K562 (cell line): ENCODE results near the gene GLRX. TPM values are rescaled to one million over a fixed set of nuclear protein-coding genes. Genes with fewer than 3 reads are reported as not detected.

Experiments
- ATAC-seq: fragments of 200-7000 bp; cut with Tn5 transposase; 3 replicates; pipeline ENCODE4 v1.9.1; 2020; ENCODE audit warnings: moderate library complexity
- BruUV-seq: library from RNA; stranded (reverse); fragments of 400-500 nt; replicated peaks from 2 replicates; lab custom pipeline; 2021; lab: Mats Ljungman, UMichigan
- CTCF ChIA-PET: fragments of 300-600 bp; formaldehyde crosslinking; extraction: SDS; loops from one replicate; lab custom pipeline; 2021; ENCODE audit warnings: low intra/inter-chr PET ratio; lab: Yijun Ruan, JAX
- POLR2A ChIA-PET: fragments of 300-600, 350-650 bp; sonication (Branson Sonifier 250); formaldehyde crosslinking; extraction: SDS; loops from one replicate; lab custom pipeline; 2021; ENCODE audit warnings: antibody characterized with exemption, inconsistent platforms; lab: Yijun Ruan, JAX
- DNase-seq, 4 experiments: peaks; one replicate each; pipeline versions ENCODE4 v3.0.0 to v3.0.0-alpha.2; 2011 to 2018; ENCODE audit warnings: low spot score in 3 of 4, mixed read lengths in 3 of 4; ENCODE audit errors: extremely low read depth in 1 of 4
- FAIRE-seq: peaks from 2 replicates; lab custom pipeline; 2011; peaks lifted over from hg19 to GRCh38; lab: Jason Lieb, UNC
- H2AFZ ChIP-seq: 2 replicates; pipeline ENCODE4 v1.6.0; 2011; ENCODE audit warnings: low read depth, low read length, control low read depth, inconsistent platforms
- H3K27ac ChIP-seq: fragments of 200-600 bp; 3 replicates; pipeline ENCODE4 v1.8.0; 2011; ENCODE audit warnings: low read depth, mild to moderate bottlenecking, control low read depth, inconsistent platforms, low read length, moderate library complexity, mixed read lengths; ENCODE audit errors: extremely low read depth
- H3K27me3 ChIP-seq, 2 experiments: fragments of 300-600 bp in 1 of 2; 2 replicates in 1 of 2; 3 replicates in 1 of 2; pipeline versions ENCODE4 v1.6.0 to v1.8.0; 2011; ENCODE audit warnings: inconsistent platforms in 2 of 2, low read length in 2 of 2, mild to moderate bottlenecking in 1 of 2, mixed read lengths in 1 of 2, moderate library complexity in 1 of 2; ENCODE audit not compliant: control insufficient read depth in 2 of 2, insufficient read depth in 2 of 2
- H3K36me3 ChIP-seq: fragments of 300-600 bp; 3 replicates; pipeline ENCODE4 v1.8.0; 2011; ENCODE audit warnings: mild to moderate bottlenecking, low read length, inconsistent platforms; ENCODE audit not compliant: control insufficient read depth, insufficient read depth
- H3K4me1 ChIP-seq, 2 experiments: fragments of 200-600 bp in 1 of 2; replicated peaks in 1 of 2; 2 replicates in 1 of 2; 3 replicates in 1 of 2; pipeline versions ENCODE4 v1.5.1 to v1.8.0; 2011; ENCODE audit warnings: inconsistent platforms in 2 of 2, low read length in 2 of 2, mild to moderate bottlenecking in 1 of 2, mixed read lengths in 1 of 2, moderate library complexity in 1 of 2; ENCODE audit not compliant: control insufficient read depth in 2 of 2, insufficient read depth in 2 of 2
- H3K4me2 ChIP-seq: 2 replicates; pipeline ENCODE4 v1.6.1; 2011; ENCODE audit warnings: low read length, control low read depth, inconsistent platforms, mixed read lengths; ENCODE audit not compliant: insufficient read depth
- H3K4me3 ChIP-seq: fragments of 200-600 bp; sonication (generic), shearing (Covaris generic); 2 replicates; pipeline ENCODE4 v1.5.1; 2016; ENCODE audit warnings: control low read depth, inconsistent platforms
- H3K79me2 ChIP-seq: fragments of 200-600 bp; 3 replicates; pipeline ENCODE4 v1.8.0; 2011; ENCODE audit warnings: low read length, inconsistent platforms; ENCODE audit not compliant: control insufficient read depth, insufficient read depth
- H3K9ac ChIP-seq, 2 experiments: 2 replicates each; pipeline versions ENCODE4 v1.6.0 to v1.6.1; 2011; ENCODE audit warnings: low read depth in 2 of 2, low read length in 2 of 2, control low read depth in 1 of 2, inconsistent platforms in 1 of 2, mild to moderate bottlenecking in 1 of 2, mixed read lengths in 1 of 2; ENCODE audit not compliant: insufficient read depth in 1 of 2
- H3K9me1 ChIP-seq: one replicate; pipeline ENCODE4 v1.6.0; 2011; ENCODE audit warnings: inconsistent platforms, mild to moderate bottlenecking, low read length, moderate library complexity; ENCODE audit not compliant: control insufficient read depth, insufficient read depth
- H3K9me3 ChIP-seq: replicated peaks from 2 replicates; pipeline ENCODE4 v1.5.1; 2011; ENCODE audit warnings: low read depth, low read length, inconsistent platforms; ENCODE audit not compliant: control insufficient read depth, insufficient read depth
- H4K20me1 ChIP-seq: replicated peaks from 2 replicates; pipeline ENCODE4 v1.6.1; 2011; ENCODE audit warnings: low read length, inconsistent platforms, mixed read lengths; ENCODE audit not compliant: control insufficient read depth, insufficient read depth
- FOXJ3 ChIP-seq: sonication (generic); formaldehyde crosslinking; IDR thresholded peaks from 2 replicates; pipeline ENCODE4 v1.4.0; 2020; ENCODE audit warnings: mild to moderate bottlenecking, missing genetic modification reagents
- KLF16 ChIP-seq: IDR thresholded peaks from 2 replicates; pipeline ENCODE4 v1.6.1; 2016; ENCODE audit warnings: antibody characterized with exemption
- MAFK ChIP-seq: IDR thresholded peaks from 2 replicates; pipeline ENCODE4 v1.6.1; 2011; ENCODE audit warnings: low read length, improper control_type of control experiment
- MAZ ChIP-seq, 2 experiments: fragments of 450-650 bp in 1 of 2; sonication (generic) in 1 of 2; formaldehyde crosslinking; IDR thresholded peaks in 1 of 2; conservative IDR thresholded peaks in 1 of 2; 2 replicates each; pipeline versions ENCODE4 v1.4.0 to v1.5.0; 2020; ENCODE audit warnings: mild to moderate bottlenecking in 1 of 2, missing genetic modification reagents in 1 of 2
- SMAD3 ChIP-seq: fragments of 450-650 bp; formaldehyde crosslinking; conservative IDR thresholded peaks from 2 replicates; pipeline ENCODE4 v1.4.0; 2020; ENCODE audit warnings: mild to moderate bottlenecking
- SOX6 ChIP-seq: fragments of 450-650 bp; IDR thresholded peaks from 2 replicates; pipeline ENCODE4 v1.6.1; 2014; ENCODE audit warnings: mild to moderate bottlenecking
- TCF7L2 ChIP-seq: fragments of 150-350 bp; IDR thresholded peaks from 2 replicates; pipeline ENCODE4 v1.6.1; 2016; ENCODE audit warnings: low read depth, mild to moderate bottlenecking, low read length, moderate library complexity
- ZNF263 ChIP-seq: sonication (generic); formaldehyde crosslinking; IDR thresholded peaks from 2 replicates; pipeline ENCODE4 v1.8.0; 2022; ENCODE audit warnings: mild to moderate bottlenecking, missing genetic modification reagents, borderline replicate concordance
- WGBS: fragments of 100-300 bp; shearing (Covaris generic); methylation state at CpG from one replicate; pipeline ENCODE4 v1.1.6; 2016; ENCODE audit warnings: low coverage, mixed read lengths; ENCODE audit not compliant: insufficient coverage; ENCODE audit errors: missing lambda C conversion rate; 5-methylcytosine and 5-hydroxymethylcytosine counted together
- in situ Hi-C: fragments of 300-500 bp; cut with MboI; formaldehyde crosslinking; loops from 4 replicates; pipeline ENCODE4 v1.15.0; 2018; ENCODE audit warnings: inconsistent platforms, mixed read lengths
- intact Hi-C: fragments of 100-400 bp; cut with micrococcal nuclease; formaldehyde crosslinking; loops from 2 replicates; pipeline ENCODE4 v1.14.2; 2022
- polyA plus RNA-seq, 8 experiments: library from polyadenylated mRNA; depleted of rRNA in 4 of 8; stranded (reverse) in 5 of 8; unstranded in 3 of 8; fragments of >200 nt; fragmentation: Nextera tagmentation in 2 of 8; fragmentation: Illumina TruSeq in 1 of 8; extraction: Ambion mirVana in 2 of 8; extraction: Trizol in 1 of 8; gene quantifications; 2 replicates each; pipeline versions ENCODE4 v1.2.1 to v1.2.3, GENCODE V29; 2011 to 2014; ENCODE audit warnings: inconsistent platforms in 1 of 8, missing spikeins in 1 of 8
- total RNA-seq, 7 experiments: library from RNA; depleted of rRNA in 6 of 7; stranded (reverse); fragments of >200 nt in 6 of 7; fragmentation: Illumina TruSeq in 2 of 7; extraction: Trizol in 2 of 7; gene quantifications; 2 replicates each; pipeline versions ENCODE4 v1.2.1 to v1.2.3, GENCODE V29; 2011 to 2021; ENCODE audit warnings: low replicate concordance in 1 of 7
- TF ChIP-seq, protein P1 (sequence below): sonication (generic); formaldehyde crosslinking; IDR thresholded peaks from 2 replicates; pipeline ENCODE4 v1.8.1; 2023; ENCODE audit warnings: mild to moderate bottlenecking, missing genetic modification reagents
- TF ChIP-seq, protein P2 (sequence below), 2 experiments: fragments of 450-650 bp; formaldehyde crosslinking in 1 of 2; IDR thresholded peaks; 2 replicates each; pipeline versions ENCODE4 v1.4.0 to v1.6.1; 2014 to 2020; ENCODE audit warnings: mild to moderate bottlenecking in 2 of 2, borderline replicate concordance in 1 of 2, low read depth in 1 of 2

GLRX gene
- total and polyA plus RNA-seq, 9 of the 15 experiments (the other 6 are each of a cell fraction or from before 2014, with no cell fraction given): 2.3 to 11.2 (median 4.6) TPM

DNA sequence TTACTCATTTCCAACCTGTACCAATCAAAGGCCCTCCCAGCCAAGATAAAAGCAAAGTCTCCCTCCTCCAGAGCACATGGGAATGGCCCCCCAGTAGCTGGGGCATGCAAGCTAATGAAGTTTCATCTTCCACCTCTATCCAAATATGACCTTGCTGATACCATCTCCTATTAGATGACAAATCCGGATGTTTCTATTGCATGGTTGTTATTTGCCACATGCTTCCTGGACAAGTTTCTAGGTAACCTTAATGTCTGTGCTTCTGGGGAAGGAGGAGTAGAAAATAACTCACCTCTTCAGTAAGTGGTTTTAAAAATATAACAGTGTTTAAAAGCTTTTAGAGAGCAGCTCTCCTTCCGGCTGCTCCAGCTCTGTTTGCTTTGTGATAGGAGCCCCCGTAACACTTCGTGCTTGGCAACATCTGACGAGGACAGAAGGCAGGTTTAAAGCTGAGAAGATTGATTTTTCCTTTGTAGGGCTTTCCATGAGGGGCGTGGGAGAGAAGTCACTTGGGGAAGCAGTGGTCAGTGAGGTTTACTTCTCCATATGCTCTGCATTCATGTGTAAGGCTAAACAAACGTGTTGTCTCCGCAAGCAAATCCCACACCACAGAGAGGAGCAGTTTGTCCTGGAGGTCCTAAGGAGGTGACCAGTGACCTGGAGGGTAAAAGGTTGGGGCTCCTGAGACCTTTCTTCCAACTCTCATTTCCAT is 40.3 kb upstream of the GLRX start:
- ChIA-PET CTCF (interaction anchor here (0.8 kb wide), 1 partner anchor 474 kb away, joined by 3 read pairs; no protein-coding TSS in a partner anchor), POLR2A (interaction anchor here (0.6 kb wide), 1 partner anchor 99 kb away, joined by 3 read pairs; no protein-coding TSS in a partner anchor)
- intact Hi-C loops (no loop called here), in situ Hi-C loops (loop anchor here (5.0 kb wide), 1 partner anchor 474 kb away; no protein-coding TSS in a partner anchor)
- Histone ChIP-seq H3K9me1 (no peaks in the 10 kb centered on the region), H3K9ac (no peak overlapping the region), H2AFZ (no peak overlapping the region), H3K9me3 (no peaks in the 10 kb centered on the region), H3K4me1 (peaks cover 5 to 11% of the 10 kb centered on the region in 2 experiments), H3K27me3 (0 out of 5 replicates have a peak, but pooled peaks cover 0 to 4% of the 10 kb centered on the region in 2 experiments), H3K4me2 (no peak overlapping the region), H3K36me3 (no peaks in the 10 kb centered on the region), H3K4me3 (no peak overlapping the region), H3K79me2 (no peaks in the 10 kb centered on the region), H3K27ac (no peak overlapping the region), H4K20me1 (no peaks in the 10 kb centered on the region)
- FAIRE-seq (no peak), DNase-seq (no peak), ATAC-seq (no peak)
- BruUV-seq: no TSS peak
- WGBS: 26% methylated on average over 8 of the region's 8 CpGs
- no peak for TF ChIP-seq ZNF263 (CRISPR knock-in tag)
- no peak for TF ChIP-seq SMAD3 (CRISPR knock-in tag)
- TF ChIP-seq KLF16: no peak
- TF ChIP-seq FOXJ3: no peak
- TF ChIP-seq SOX6: no peak
- no peak for TF ChIP-seq MAZ (CRISPR knock-in tag; conservative IDR thresholded peaks at IDR 0.05 in 1 of 2, IDR thresholded peaks at IDR 0.05 in 1 of 2)
- TF ChIP-seq TCF7L2: no peak
- no peak for TF ChIP-seq MAFK
- TF ChIP-seq, protein P1, sequence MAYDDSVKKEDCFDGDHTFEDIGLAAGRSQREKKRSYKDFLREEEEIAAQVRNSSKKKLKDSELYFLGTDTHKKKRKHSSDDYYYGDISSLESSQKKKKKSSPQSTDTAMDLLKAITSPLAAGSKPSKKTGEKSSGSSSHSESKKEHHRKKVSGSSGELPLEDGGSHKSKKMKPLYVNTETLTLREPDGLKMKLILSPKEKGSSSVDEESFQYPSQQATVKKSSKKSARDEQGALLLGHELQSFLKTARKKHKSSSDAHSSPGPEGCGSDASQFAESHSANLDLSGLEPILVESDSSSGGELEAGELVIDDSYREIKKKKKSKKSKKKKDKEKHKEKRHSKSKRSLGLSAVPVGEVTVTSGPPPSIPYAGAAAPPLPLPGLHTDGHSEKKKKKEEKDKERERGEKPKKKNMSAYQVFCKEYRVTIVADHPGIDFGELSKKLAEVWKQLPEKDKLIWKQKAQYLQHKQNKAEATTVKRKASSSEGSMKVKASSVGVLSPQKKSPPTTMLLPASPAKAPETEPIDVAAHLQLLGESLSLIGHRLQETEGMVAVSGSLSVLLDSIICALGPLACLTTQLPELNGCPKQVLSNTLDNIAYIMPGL (CRISPR knock-in tag): no peak
- TF ChIP-seq, protein P2, sequence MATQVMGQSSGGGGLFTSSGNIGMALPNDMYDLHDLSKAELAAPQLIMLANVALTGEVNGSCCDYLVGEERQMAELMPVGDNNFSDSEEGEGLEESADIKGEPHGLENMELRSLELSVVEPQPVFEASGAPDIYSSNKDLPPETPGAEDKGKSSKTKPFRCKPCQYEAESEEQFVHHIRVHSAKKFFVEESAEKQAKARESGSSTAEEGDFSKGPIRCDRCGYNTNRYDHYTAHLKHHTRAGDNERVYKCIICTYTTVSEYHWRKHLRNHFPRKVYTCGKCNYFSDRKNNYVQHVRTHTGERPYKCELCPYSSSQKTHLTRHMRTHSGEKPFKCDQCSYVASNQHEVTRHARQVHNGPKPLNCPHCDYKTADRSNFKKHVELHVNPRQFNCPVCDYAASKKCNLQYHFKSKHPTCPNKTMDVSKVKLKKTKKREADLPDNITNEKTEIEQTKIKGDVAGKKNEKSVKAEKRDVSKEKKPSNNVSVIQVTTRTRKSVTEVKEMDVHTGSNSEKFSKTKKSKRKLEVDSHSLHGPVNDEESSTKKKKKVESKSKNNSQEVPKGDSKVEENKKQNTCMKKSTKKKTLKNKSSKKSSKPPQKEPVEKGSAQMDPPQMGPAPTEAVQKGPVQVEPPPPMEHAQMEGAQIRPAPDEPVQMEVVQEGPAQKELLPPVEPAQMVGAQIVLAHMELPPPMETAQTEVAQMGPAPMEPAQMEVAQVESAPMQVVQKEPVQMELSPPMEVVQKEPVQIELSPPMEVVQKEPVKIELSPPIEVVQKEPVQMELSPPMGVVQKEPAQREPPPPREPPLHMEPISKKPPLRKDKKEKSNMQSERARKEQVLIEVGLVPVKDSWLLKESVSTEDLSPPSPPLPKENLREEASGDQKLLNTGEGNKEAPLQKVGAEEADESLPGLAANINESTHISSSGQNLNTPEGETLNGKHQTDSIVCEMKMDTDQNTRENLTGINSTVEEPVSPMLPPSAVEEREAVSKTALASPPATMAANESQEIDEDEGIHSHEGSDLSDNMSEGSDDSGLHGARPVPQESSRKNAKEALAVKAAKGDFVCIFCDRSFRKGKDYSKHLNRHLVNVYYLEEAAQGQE (IDR thresholded peaks at IDR 0.05; ENCODE audit: borderline replicate concordance): no peak
- TF ChIP-seq, protein P2 (CRISPR knock-in tag; IDR thresholded peaks at IDR 0.05; ENCODE audit: low read depth): no peak
